K562 (cell line): ENCODE data around the gene SPIN2A. TPM values are rescaled to one million over a fixed set of nuclear protein-coding genes. Genes with fewer than 3 reads are reported as not detected.
A peak's percentile ranks its signal among the peaks of the same experiment; 100 is the strongest.

Experiments used
- ATAC-seq: fragments of 200-7000 bp; cut with Tn5 transposase; 3 replicates; pipeline ENCODE4 v1.9.1; 2020; ENCODE audit warnings: moderate library complexity
- BruUV-seq: library from RNA; stranded (reverse); fragments of 400-500 nt; replicated peaks from 2 replicates; lab custom pipeline; 2021; lab: Mats Ljungman, UMichigan
- CTCF ChIA-PET: fragments of 300-600 bp; formaldehyde crosslinking; extraction: SDS; loops from one replicate; lab custom pipeline; 2021; ENCODE audit warnings: low intra/inter-chr PET ratio; lab: Yijun Ruan, JAX
- POLR2A ChIA-PET: fragments of 300-600, 350-650 bp; sonication (Branson Sonifier 250); formaldehyde crosslinking; extraction: SDS; loops from one replicate; lab custom pipeline; 2021; ENCODE audit warnings: antibody characterized with exemption, inconsistent platforms; lab: Yijun Ruan, JAX
- DNase-seq, 4 experiments: peaks; one replicate each; pipeline versions ENCODE4 v3.0.0 to v3.0.0-alpha.2; 2011 to 2018; ENCODE audit warnings: low spot score in 3 of 4, mixed read lengths in 3 of 4; ENCODE audit errors: extremely low read depth in 1 of 4
- FAIRE-seq: peaks from 2 replicates; lab custom pipeline; 2011; peaks lifted over from hg19 to GRCh38; lab: Jason Lieb, UNC
- H2AFZ ChIP-seq: 2 replicates; pipeline ENCODE4 v1.6.0; 2011; ENCODE audit warnings: low read depth, low read length, control low read depth, inconsistent platforms
- H3K27ac ChIP-seq: fragments of 200-600 bp; 3 replicates; pipeline ENCODE4 v1.8.0; 2011; ENCODE audit warnings: low read depth, mild to moderate bottlenecking, control low read depth, inconsistent platforms, low read length, moderate library complexity, mixed read lengths; ENCODE audit errors: extremely low read depth
- H3K27me3 ChIP-seq, 2 experiments: fragments of 300-600 bp in 1 of 2; 2 replicates in 1 of 2; 3 replicates in 1 of 2; pipeline versions ENCODE4 v1.6.0 to v1.8.0; 2011; ENCODE audit warnings: inconsistent platforms in 2 of 2, low read length in 2 of 2, mild to moderate bottlenecking in 1 of 2, mixed read lengths in 1 of 2, moderate library complexity in 1 of 2; ENCODE audit not compliant: control insufficient read depth in 2 of 2, insufficient read depth in 2 of 2
- H3K36me3 ChIP-seq: fragments of 300-600 bp; 3 replicates; pipeline ENCODE4 v1.8.0; 2011; ENCODE audit warnings: mild to moderate bottlenecking, low read length, inconsistent platforms; ENCODE audit not compliant: control insufficient read depth, insufficient read depth
- H3K4me1 ChIP-seq, 2 experiments: fragments of 200-600 bp in 1 of 2; replicated peaks in 1 of 2; 2 replicates in 1 of 2; 3 replicates in 1 of 2; pipeline versions ENCODE4 v1.5.1 to v1.8.0; 2011; ENCODE audit warnings: inconsistent platforms in 2 of 2, low read length in 2 of 2, mild to moderate bottlenecking in 1 of 2, mixed read lengths in 1 of 2, moderate library complexity in 1 of 2; ENCODE audit not compliant: control insufficient read depth in 2 of 2, insufficient read depth in 2 of 2
- H3K4me2 ChIP-seq: 2 replicates; pipeline ENCODE4 v1.6.1; 2011; ENCODE audit warnings: low read length, control low read depth, inconsistent platforms, mixed read lengths; ENCODE audit not compliant: insufficient read depth
- H3K4me3 ChIP-seq: fragments of 200-600 bp; sonication (generic), shearing (Covaris generic); 2 replicates; pipeline ENCODE4 v1.5.1; 2016; ENCODE audit warnings: control low read depth, inconsistent platforms
- H3K79me2 ChIP-seq: fragments of 200-600 bp; 3 replicates; pipeline ENCODE4 v1.8.0; 2011; ENCODE audit warnings: low read length, inconsistent platforms; ENCODE audit not compliant: control insufficient read depth, insufficient read depth
- H3K9ac ChIP-seq, 2 experiments: 2 replicates each; pipeline versions ENCODE4 v1.6.0 to v1.6.1; 2011; ENCODE audit warnings: low read depth in 2 of 2, low read length in 2 of 2, control low read depth in 1 of 2, inconsistent platforms in 1 of 2, mild to moderate bottlenecking in 1 of 2, mixed read lengths in 1 of 2; ENCODE audit not compliant: insufficient read depth in 1 of 2
- H3K9me1 ChIP-seq: one replicate; pipeline ENCODE4 v1.6.0; 2011; ENCODE audit warnings: inconsistent platforms, mild to moderate bottlenecking, low read length, moderate library complexity; ENCODE audit not compliant: control insufficient read depth, insufficient read depth
- H3K9me3 ChIP-seq: replicated peaks from 2 replicates; pipeline ENCODE4 v1.5.1; 2011; ENCODE audit warnings: low read depth, low read length, inconsistent platforms; ENCODE audit not compliant: control insufficient read depth, insufficient read depth
- H4K20me1 ChIP-seq: replicated peaks from 2 replicates; pipeline ENCODE4 v1.6.1; 2011; ENCODE audit warnings: low read length, inconsistent platforms, mixed read lengths; ENCODE audit not compliant: control insufficient read depth, insufficient read depth
- CHAMP1 ChIP-seq: fragments of 450-650 bp; IDR thresholded peaks from 2 replicates; pipeline ENCODE4 v1.6.1; 2016; ENCODE audit warnings: mild to moderate bottlenecking
- CREB1 ChIP-seq, 2 experiments: sonication (generic) in 1 of 2; formaldehyde crosslinking in 1 of 2; IDR thresholded peaks; 2 replicates each; pipeline versions ENCODE4 v1.6.1 to v1.8.0; 2012 to 2022; ENCODE audit warnings: inconsistent platforms in 1 of 2, mild to moderate bottlenecking in 1 of 2, missing genetic modification reagents in 1 of 2, moderate library complexity in 1 of 2
- CREM ChIP-seq: IDR thresholded peaks from 2 replicates; pipeline ENCODE4 v1.6.1; 2014; ENCODE audit warnings: antibody characterized with exemption, low read depth
- CXXC5 ChIP-seq: fragments of 250-450 bp; sonication (Bioruptor Pico); IDR thresholded peaks from 2 replicates; pipeline ENCODE4 v1.8.0; 2022; ENCODE audit warnings: inconsistent platforms, mild to moderate bottlenecking, moderate library complexity
- EGR1 ChIP-seq: fragments of 450-650 bp; conservative IDR thresholded peaks from 2 replicates; pipeline ENCODE4 v1.6.1; 2017; ENCODE audit warnings: mild to moderate bottlenecking
- FOXK1 ChIP-seq: sonication (generic); formaldehyde crosslinking; IDR thresholded peaks from 2 replicates; pipeline ENCODE4 v1.8.0; 2022; ENCODE audit warnings: missing genetic modification reagents, mild to moderate bottlenecking, borderline replicate concordance
- GABPA ChIP-seq: fragments of 200-800 bp; sonication (Bioruptor generic); conservative IDR thresholded peaks from 2 replicates; pipeline ENCODE4 v1.6.1; 2016; ENCODE audit warnings: low read depth, missing genetic modification characterization, missing compliant biosample characterization
- HDAC1 ChIP-seq, 2 experiments: fragments of 450-650 bp; IDR thresholded peaks; 2 replicates each; pipeline ENCODE4 v1.6.1; 2016 to 2017; ENCODE audit warnings: inconsistent platforms in 1 of 2, mild to moderate bottlenecking in 1 of 2, moderate library complexity in 1 of 2
- HNRNPUL1 ChIP-seq: fragments of 200-400 bp; formaldehyde crosslinking; IDR thresholded peaks from 2 replicates; pipeline ENCODE4 v1.6.1; 2017; ENCODE audit warnings: low read length
- NFE2 ChIP-seq: IDR thresholded peaks from 2 replicates; pipeline ENCODE4 v1.6.1; 2014; ENCODE audit warnings: antibody characterized with exemption, low read depth
- PHF20 ChIP-seq: fragments of 450-650 bp; IDR thresholded peaks from 2 replicates; pipeline ENCODE4 v1.6.1; 2018; ENCODE audit not compliant: partially characterized antibody
- POLR2AphosphoS5 ChIP-seq: IDR thresholded peaks from 2 replicates; pipeline ENCODE4 v1.6.1; 2011; ENCODE audit warnings: mild to moderate bottlenecking, low read depth, low read length, moderate library complexity; ENCODE audit not compliant: control insufficient read depth, insufficient read depth
- ZBTB17 ChIP-seq: fragments of 450-650 bp; formaldehyde crosslinking; IDR thresholded peaks from 2 replicates; pipeline ENCODE4 v1.4.0; 2020; ENCODE audit warnings: mild to moderate bottlenecking
- ZNF12 ChIP-seq: sonication (generic); formaldehyde crosslinking; IDR thresholded peaks from 2 replicates; pipeline ENCODE4 v1.4.0; 2020; ENCODE audit warnings: mild to moderate bottlenecking, missing genetic modification reagents
- ZNF408 ChIP-seq: fragments of 250-450 bp; sonication (Bioruptor Pico); IDR thresholded peaks from 2 replicates; pipeline ENCODE4 v1.4.0; 2020; ENCODE audit warnings: low read depth, mild to moderate bottlenecking, moderate library complexity
- WGBS: fragments of 100-300 bp; shearing (Covaris generic); methylation state at CpG from one replicate; pipeline ENCODE4 v1.1.6; 2016; ENCODE audit warnings: low coverage, mixed read lengths; ENCODE audit not compliant: insufficient coverage; ENCODE audit errors: missing lambda C conversion rate; 5-methylcytosine and 5-hydroxymethylcytosine counted together
- in situ Hi-C: fragments of 300-500 bp; cut with MboI; formaldehyde crosslinking; loops from 4 replicates; pipeline ENCODE4 v1.15.0; 2018; ENCODE audit warnings: inconsistent platforms, mixed read lengths
- intact Hi-C: fragments of 100-400 bp; cut with micrococcal nuclease; formaldehyde crosslinking; loops from 2 replicates; pipeline ENCODE4 v1.14.2; 2022
- polyA plus RNA-seq, 8 experiments: library from polyadenylated mRNA; depleted of rRNA in 4 of 8; stranded (reverse) in 5 of 8; unstranded in 3 of 8; fragments of >200 nt; fragmentation: Nextera tagmentation in 2 of 8; fragmentation: Illumina TruSeq in 1 of 8; extraction: Ambion mirVana in 2 of 8; extraction: Trizol in 1 of 8; gene quantifications; 2 replicates each; pipeline versions ENCODE4 v1.2.1 to v1.2.3, GENCODE V29; 2011 to 2014; ENCODE audit warnings: inconsistent platforms in 1 of 8, missing spikeins in 1 of 8
- total RNA-seq, 7 experiments: library from RNA; depleted of rRNA in 6 of 7; stranded (reverse); fragments of >200 nt in 6 of 7; fragmentation: Illumina TruSeq in 2 of 7; extraction: Trizol in 2 of 7; gene quantifications; 2 replicates each; pipeline versions ENCODE4 v1.2.1 to v1.2.3, GENCODE V29; 2011 to 2021; ENCODE audit warnings: low replicate concordance in 1 of 7

SPIN2A gene
- total and polyA plus RNA-seq, 9 of the 15 experiments (the other 6 are each of a cell fraction or from before 2014, with no cell fraction given) = 0.03 to 1.6 (median 0.58) TPM

DNA sequence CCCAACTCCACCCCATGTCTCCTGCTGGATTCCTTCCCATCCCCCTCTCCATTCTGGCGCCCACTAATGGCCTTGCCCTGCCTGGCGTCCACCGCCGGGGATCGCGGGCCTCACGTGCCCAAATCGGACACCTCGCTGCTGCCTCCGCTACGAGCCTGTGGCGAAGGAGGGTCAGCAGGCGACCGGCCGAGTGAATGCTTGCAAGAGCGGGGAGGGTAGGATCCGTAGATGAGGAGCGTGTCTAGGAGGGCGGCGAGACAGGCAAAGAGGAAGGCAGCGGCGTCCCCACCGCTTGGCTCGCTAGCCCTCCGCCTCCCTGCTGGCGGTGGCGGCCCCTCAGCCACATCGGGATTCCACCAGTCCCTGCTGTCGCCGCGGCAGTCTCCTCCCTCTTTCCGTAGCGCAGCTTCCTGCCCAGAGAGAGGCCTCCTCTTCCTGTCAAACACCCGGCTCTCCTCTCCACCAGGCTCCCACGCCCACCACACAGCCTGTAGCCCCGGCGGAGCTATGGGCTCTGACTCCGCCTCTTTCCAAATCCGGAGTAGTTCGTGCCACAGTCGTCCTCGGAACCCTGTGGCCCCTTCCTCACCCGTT, 15.9 kb downstream of the SPIN2A start, which contains the start of gene SPIN2B:
Gene SPIN2B, minus strand, starts transcription at position 387 of the 594 bp plus-strand sequence.
- intact Hi-C loops = loop anchor here (10.0 kb wide), 1 partner anchor 126 kb away; the partner anchor contains the start of gene SPIN3
- in situ Hi-C loops = no loop called here
- H3K4me3 ChIP-seq = peak within 1 kb of the TSS; percentile 53
- POLR2A ChIA-PET = interaction anchor here (0.6 kb wide), 1 partner anchor 256 kb away, joined by 3 read pairs; no protein-coding TSS in a partner anchor
- peaks cover 26% of the 10 kb centered on the region for H3K79me2 ChIP-seq
- no peaks in the 10 kb centered on the region for H3K9me1 ChIP-seq
- FAIRE-seq (peak; percentile 63), DNase-seq (peak; percentile 75 to 85 (median 80)), ATAC-seq (peak; percentile 96)
- no peaks in the 10 kb centered on the region for H4K20me1 ChIP-seq
- no peaks in the 10 kb centered on the region for H3K9me3 ChIP-seq
- peaks cover 4 to 5% of the 10 kb centered on the region in 2 experiments; a peak in 4 of 5 replicates for H3K4me1 ChIP-seq
- peak within 1 kb of the TSS; percentile 78 for H3K4me2 ChIP-seq
- WGBS = 3% methylated on average over 29 of the region's 43 CpGs
- BruUV-seq = no TSS peak
- CTCF ChIA-PET = no interaction called here
- peak within 1 kb of the TSS; percentile 92 for H2AFZ ChIP-seq
- no peaks in the 10 kb centered on the region for H3K27me3 ChIP-seq
- H3K27ac ChIP-seq = peak within 1 kb of the TSS; percentile 71
- H3K36me3 ChIP-seq = peaks cover 7% of the 10 kb centered on the region; the same call in 1 of the 3 replicates
- H3K9ac ChIP-seq = peak within 1 kb of the TSS; percentile 62 to 92
- TF ChIP-seq CREM = no peak
- peak; percentile 49 for TF ChIP-seq CXXC5 (CRISPR knock-in tag)
- no peak for TF ChIP-seq ZNF408 (CRISPR knock-in tag)
- TF ChIP-seq GABPA (tag) = peak; percentile 77
- 0 out of 2 replicates have a peak, but pooled peaks have one; percentile 20 for TF ChIP-seq POLR2AphosphoS5
- no peak for TF ChIP-seq ZNF12 (CRISPR knock-in tag)
- TF ChIP-seq CREB1 (IDR thresholded peaks at IDR 0.05) = 0 out of 2 replicates have a peak, but pooled peaks have one; percentile 14
- TF ChIP-seq CREB1 (CRISPR knock-in tag; IDR thresholded peaks at IDR 0.05) = no peak
- peak; percentile 53; the same call in 1 of the 2 replicates for TF ChIP-seq ZBTB17 (CRISPR knock-in tag)
- no peak for TF ChIP-seq CHAMP1
- no peak for TF ChIP-seq HNRNPUL1
- no peak for TF ChIP-seq PHF20
- TF ChIP-seq EGR1 = peak; percentile 70; the same call in 1 of the 2 replicates
- TF ChIP-seq FOXK1 (CRISPR knock-in tag) = no peak
- no peak for TF ChIP-seq NFE2
- TF ChIP-seq HDAC1 (IDR thresholded peaks at IDR 0.05) = peak in 1 of 2 experiments; percentile 50; a peak in 1 of 4 replicates
